Measurements from ENCODE around the gene SLC8A1.

SLC8A1 gene

GRCh38 chr2:40225670-40226210 is 226.2 kb downstream of the SLC8A1 start:
- no peak overlapping the region for H3K27ac ChIP-seq (replicated peaks)
- TF ChIP-seq, protein P1, sequence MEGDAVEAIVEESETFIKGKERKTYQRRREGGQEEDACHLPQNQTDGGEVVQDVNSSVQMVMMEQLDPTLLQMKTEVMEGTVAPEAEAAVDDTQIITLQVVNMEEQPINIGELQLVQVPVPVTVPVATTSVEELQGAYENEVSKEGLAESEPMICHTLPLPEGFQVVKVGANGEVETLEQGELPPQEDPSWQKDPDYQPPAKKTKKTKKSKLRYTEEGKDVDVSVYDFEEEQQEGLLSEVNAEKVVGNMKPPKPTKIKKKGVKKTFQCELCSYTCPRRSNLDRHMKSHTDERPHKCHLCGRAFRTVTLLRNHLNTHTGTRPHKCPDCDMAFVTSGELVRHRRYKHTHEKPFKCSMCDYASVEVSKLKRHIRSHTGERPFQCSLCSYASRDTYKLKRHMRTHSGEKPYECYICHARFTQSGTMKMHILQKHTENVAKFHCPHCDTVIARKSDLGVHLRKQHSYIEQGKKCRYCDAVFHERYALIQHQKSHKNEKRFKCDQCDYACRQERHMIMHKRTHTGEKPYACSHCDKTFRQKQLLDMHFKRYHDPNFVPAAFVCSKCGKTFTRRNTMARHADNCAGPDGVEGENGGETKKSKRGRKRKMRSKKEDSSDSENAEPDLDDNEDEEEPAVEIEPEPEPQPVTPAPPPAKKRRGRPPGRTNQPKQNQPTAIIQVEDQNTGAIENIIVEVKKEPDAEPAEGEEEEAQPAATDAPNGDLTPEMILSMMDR (IDR thresholded peaks at IDR 0.05; ENCODE audit: insufficient read depth, low read length), result no peak
- TF ChIP-seq POLR2AphosphoS5 (IDR thresholded peaks at IDR 0.05; ENCODE audit: low read depth) (no peak), SPI1 (IDR thresholded peaks at IDR 0.05; ENCODE audit: borderline replicate concordance, low read depth) (no peak), GABPA (IDR thresholded peaks at IDR 0.05; ENCODE audit: low read depth) (no peak)
- TF ChIP-seq, protein P2, sequence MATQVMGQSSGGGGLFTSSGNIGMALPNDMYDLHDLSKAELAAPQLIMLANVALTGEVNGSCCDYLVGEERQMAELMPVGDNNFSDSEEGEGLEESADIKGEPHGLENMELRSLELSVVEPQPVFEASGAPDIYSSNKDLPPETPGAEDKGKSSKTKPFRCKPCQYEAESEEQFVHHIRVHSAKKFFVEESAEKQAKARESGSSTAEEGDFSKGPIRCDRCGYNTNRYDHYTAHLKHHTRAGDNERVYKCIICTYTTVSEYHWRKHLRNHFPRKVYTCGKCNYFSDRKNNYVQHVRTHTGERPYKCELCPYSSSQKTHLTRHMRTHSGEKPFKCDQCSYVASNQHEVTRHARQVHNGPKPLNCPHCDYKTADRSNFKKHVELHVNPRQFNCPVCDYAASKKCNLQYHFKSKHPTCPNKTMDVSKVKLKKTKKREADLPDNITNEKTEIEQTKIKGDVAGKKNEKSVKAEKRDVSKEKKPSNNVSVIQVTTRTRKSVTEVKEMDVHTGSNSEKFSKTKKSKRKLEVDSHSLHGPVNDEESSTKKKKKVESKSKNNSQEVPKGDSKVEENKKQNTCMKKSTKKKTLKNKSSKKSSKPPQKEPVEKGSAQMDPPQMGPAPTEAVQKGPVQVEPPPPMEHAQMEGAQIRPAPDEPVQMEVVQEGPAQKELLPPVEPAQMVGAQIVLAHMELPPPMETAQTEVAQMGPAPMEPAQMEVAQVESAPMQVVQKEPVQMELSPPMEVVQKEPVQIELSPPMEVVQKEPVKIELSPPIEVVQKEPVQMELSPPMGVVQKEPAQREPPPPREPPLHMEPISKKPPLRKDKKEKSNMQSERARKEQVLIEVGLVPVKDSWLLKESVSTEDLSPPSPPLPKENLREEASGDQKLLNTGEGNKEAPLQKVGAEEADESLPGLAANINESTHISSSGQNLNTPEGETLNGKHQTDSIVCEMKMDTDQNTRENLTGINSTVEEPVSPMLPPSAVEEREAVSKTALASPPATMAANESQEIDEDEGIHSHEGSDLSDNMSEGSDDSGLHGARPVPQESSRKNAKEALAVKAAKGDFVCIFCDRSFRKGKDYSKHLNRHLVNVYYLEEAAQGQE (IDR thresholded peaks at IDR 0.05; ENCODE audit: insufficient replicate concordance, low read depth), result no peak
- DNase-seq (ENCODE audit: low read depth in 1 of 2, low spot score in 1 of 2), result peak in 1 of 2 experiments; percentile 3

GRCh38 chr2:40224318-40224717 is 227.6 kb downstream of the SLC8A1 start:
- DNase-seq (ENCODE audit: low read depth in 1 of 2, low spot score in 1 of 2), result no peak
- H3K4me3 ChIP-seq (replicated peaks; ENCODE audit: insufficient read depth, low read length), result no peak overlapping the region
- TF ChIP-seq GABPA (IDR thresholded peaks at IDR 0.05; ENCODE audit: low read depth) (no peak), POLR2AphosphoS5 (IDR thresholded peaks at IDR 0.05; ENCODE audit: low read depth) (no peak), SPI1 (IDR thresholded peaks at IDR 0.05; ENCODE audit: borderline replicate concordance, low read depth) (no peak)
- TF ChIP-seq, protein P2 (IDR thresholded peaks at IDR 0.05; ENCODE audit: insufficient replicate concordance, low read depth), result no peak
- TF ChIP-seq, protein P1 (IDR thresholded peaks at IDR 0.05; ENCODE audit: insufficient read depth, low read length), result no peak
- no peak overlapping the region for H3K27ac ChIP-seq (replicated peaks)
- no peaks in the 10 kb centered on the region for H3K27me3 ChIP-seq (ENCODE audit: insufficient read depth, poor library complexity, severe bottlenecking)

More at GRCh38 chr2:40225670-40226210, 226.2 kb downstream of the SLC8A1 start:
- Histone ChIP-seq H3K4me3 (replicated peaks; ENCODE audit: insufficient read depth, low read length) (no peak overlapping the region), H3K27me3 (ENCODE audit: insufficient read depth, poor library complexity, severe bottlenecking) (no peaks in the 10 kb centered on the region)

GRCh38 chr2:40220177-40220925 is 231.5 kb downstream of the SLC8A1 start:
- no peak overlapping the region for H3K4me3 ChIP-seq (replicated peaks; ENCODE audit: insufficient read depth, low read length)
- no peak overlapping the region for H3K27ac ChIP-seq (replicated peaks)
- TF ChIP-seq, protein P1 (IDR thresholded peaks at IDR 0.05; ENCODE audit: insufficient read depth, low read length), result no peak
- TF ChIP-seq, protein P2 (IDR thresholded peaks at IDR 0.05; ENCODE audit: insufficient replicate concordance, low read depth), result no peak
- no peaks in the 10 kb centered on the region for H3K27me3 ChIP-seq (ENCODE audit: insufficient read depth, poor library complexity, severe bottlenecking)
- peak in 1 of 2 experiments; percentile 14 for DNase-seq (ENCODE audit: low read depth in 1 of 2, low spot score in 1 of 2)

All from HL-60 (cell line).